ENCODE data around the gene USP32.

- TF ChIP-seq CTCF (IDR thresholded peaks at IDR 0.05) (no peak), EZH2 (IDR thresholded peaks at IDR 0.05; ENCODE audit: borderline replicate concordance, insufficient read depth, low read depth, low read length, poor library complexity, severe bottlenecking) (no peak)
Observed at GRCh38 chr17:60158751-60159478, 233.0 kb downstream of the USP32 start.

Data from B cell (primary cell).